EL (cell line): ENCODE measurements around the gene DYRK2.

ENCODE experiments used
- DNase-seq: peaks from one replicate; pipeline ENCODE4 v3.0.0-alpha.2; 2016

DYRK2 gene

GRCh38 chr12:67646775-67647174 is 1.8 kb upstream of the DYRK2 start:
- DNase-seq = no peak

GRCh38 chr12:67647181-67647798 is 1.3 kb upstream of the DYRK2 start:
- DNase-seq = no peak

DNA sequence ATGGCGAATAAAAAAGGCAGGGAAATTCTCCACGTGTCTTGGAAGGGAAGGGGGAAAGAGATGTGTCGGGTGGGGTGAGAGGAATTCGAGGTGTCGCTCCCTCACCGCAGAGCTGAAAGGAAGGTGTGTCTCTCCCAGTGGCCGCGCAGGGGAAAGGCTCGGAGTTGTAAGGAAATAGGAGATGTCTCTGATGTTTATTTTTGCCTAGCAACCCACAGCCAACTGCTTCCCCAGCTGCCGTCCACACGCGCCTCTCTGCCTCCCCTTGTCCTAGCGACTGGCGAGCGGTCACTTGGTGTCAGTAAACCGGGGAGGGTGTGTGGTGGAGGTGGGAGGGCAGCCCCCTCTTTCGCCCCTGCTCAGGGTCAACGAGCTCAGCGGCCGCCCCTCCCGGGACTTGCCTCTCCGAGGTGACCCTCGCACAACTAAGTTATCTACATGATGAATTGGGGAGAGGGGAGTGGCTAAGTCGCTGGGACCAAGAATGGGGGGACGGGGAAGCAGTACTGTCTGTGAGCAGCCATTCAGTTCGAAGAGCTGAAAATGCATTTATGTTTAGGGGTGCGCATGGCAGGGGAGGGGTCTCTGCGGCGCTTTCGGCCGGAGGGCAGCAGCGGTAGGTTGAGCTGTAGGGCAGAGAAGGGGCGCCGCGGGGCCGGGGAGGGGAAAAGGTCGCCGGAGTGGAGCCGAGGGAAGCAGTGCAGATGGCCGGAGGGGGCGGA is 585 bp upstream of the DYRK2 start:
- DNase-seq = peak; percentile 86

GRCh38 chr12:67649261-67649569 is 670 bp downstream of the DYRK2 start:
- DNase-seq = peak; percentile 23

- DNase-seq = peak; percentile 21
Measured at GRCh38 chr12:67649570-67650387, 1.2 kb downstream of the DYRK2 start.

DNA sequence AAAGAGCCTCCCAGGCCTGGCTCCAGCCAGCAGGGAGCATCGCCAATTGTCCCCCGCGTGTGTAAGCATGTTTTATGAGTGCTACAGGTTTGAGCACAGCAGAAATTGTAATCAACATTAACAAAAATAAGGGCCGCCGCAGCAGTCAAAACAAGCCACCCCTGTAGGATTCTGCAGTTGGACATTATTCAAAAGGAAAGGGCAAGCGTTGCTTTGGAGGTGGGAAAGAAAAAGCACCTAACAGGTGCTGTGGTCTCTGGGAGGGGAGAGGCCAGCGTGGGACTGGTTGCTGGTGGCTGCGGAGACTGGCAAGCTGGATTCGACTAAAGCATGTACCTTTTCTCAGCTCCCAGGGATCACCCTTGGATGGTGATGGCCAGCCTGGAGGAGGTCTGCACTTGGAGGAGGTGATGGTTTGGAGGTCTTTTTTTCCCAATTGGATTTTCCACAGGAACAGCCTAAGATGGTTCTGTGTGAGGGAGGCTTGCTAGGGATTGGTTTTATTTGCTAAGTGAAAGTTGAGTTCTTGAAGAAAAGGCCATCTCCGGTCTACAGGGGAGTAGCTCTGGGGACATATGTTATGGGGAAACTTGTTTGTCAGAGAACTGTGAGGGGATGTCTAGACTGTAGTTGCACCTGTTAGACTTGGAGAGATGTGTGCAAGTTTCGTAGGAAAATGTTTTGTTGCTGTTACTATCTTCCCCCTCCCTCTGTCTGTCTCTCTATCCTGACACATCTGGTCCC is 2.0 kb downstream of the DYRK2 start:
- no peak for DNase-seq

DNA sequence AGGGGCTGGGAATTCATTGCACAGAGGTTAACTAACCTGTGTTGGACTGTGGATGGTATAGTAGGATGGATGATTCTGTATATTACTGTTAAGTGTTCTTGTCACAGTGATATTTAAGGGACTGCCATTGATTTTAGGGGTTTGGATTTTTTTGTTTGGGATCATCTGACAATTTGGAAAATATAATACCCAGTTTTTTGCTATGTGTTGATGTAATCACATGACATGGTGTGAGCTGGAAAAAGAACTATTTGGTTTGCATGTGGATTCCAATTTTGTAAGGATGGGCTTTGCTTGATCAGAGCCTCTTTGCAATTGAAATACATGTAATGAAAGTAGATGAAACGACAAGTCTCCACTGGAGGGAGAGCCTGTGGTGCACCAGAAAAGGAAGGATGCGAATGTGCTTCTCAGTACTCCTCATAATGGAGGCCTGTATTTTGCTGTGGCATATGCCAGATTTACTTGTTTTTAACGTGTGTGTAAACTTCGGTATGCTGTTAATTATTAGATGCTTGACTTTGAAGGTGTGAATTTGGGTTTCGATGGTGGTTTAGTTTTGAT is 2.7 kb downstream of the DYRK2 start:
- DNase-seq = peak; percentile 53

- DNase-seq = no peak
Measured at GRCh38 chr12:67655829-67656228, 7.3 kb downstream of the DYRK2 start.

- no peak for DNase-seq
Measured at GRCh38 chr12:67656251-67656650, 7.7 kb downstream of the DYRK2 start.

DNA sequence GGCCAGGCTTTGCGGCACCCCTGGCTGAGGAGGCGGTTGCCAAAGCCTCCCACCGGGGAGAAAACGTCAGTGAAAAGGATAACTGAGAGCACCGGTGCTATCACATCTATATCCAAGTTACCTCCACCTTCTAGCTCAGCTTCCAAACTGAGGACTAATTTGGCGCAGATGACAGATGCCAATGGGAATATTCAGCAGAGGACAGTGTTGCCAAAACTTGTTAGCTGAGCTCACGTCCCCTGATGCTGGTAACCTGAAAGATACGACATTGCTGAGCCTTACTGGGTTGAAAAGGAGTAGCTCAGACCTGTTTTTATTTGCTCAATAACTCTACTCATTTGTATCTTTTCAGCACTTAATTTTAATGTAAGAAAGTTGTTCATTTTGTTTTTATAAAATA is 9.9 kb downstream of the DYRK2 start:
- no peak for DNase-seq

- DNase-seq = no peak
Measured at GRCh38 chr12:67659292-67659691, 10.7 kb downstream of the DYRK2 start.

DNA sequence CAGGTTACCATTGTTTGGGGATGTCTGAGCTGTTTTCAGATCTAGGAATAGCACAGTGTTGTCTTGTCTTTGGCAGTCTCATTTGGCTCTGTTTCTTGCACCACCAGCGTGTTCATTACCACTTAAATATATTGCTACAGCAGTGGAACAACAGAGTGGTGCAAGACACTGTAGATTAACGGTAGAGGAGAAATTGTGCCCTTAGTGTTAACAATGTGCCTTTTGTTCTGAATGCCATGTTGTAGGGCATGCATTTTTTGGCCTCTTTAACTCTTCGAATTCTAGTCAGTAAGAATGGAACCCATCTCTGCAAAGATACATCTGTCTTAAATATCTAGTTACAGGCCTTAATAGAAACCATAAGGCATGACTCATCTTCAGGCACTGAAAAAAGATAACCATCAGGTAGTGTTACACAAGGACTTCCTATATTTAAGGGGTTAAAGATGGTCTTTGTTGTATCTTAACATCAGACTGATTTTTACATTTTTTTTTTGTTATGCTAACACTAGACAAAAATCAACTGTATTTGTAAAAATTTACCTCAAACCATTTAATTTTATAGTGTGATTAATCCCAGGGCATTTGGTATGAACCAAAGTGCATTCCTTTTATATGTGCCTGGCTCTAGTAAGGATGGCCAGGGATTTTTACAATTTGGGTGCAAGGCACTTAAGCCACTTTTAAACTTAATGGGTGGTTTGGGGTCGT is 12.9 kb downstream of the DYRK2 start:
- DNase-seq = peak; percentile 85

DNA sequence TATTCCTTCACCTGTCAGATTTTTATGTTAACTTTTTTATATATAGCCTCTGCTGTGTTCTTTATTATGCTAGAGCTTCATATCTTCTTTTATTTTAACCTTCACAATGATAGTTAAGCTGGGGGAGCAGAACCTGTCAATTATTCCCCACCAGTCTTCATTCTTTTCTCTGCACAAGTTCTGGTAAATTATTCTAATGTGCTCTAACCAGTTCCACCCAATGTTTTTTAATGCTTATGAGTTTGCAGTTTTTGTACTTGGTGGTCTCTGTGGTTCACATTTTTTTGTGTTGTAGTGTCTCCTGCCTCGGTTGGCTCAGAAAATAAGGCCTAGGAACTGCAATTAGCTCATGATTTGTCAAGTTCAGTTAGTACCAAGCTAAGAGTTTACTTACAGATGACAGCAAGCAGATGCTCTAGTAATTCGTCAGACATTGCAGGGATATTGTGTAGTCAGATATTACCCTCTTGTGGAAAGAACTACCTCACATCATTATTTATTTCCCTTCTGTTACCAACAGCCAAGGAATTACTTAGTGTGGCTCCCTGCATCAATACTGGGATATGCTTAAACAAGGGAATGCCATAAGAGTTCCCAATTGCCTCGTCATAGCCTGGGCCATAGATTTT is 14.5 kb downstream of the DYRK2 start:
- peak; percentile 91 for DNase-seq

GRCh38 chr12:67664171-67664570 is 15.6 kb downstream of the DYRK2 start:
- DNase-seq = no peak

DNA sequence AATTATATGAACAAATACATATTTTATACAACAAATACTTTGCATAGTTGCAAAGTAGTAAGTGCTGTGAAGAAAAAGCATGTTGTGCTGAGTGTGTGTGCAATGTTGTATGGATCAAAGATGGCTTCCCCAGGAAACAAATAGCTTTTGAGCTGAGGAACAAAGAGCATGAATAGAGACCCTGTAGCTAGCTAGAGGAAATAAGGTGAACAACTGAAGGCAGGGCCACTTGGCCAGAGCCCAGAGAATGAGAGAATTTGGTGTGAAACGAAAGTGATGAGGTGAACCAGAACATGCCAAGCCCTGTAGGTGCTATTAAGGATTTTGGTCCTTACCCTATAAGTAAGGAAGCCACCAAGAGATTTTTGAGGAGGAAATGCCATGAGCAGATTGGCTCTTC is 17.1 kb downstream of the DYRK2 start:
- no peak for DNase-seq

DNA sequence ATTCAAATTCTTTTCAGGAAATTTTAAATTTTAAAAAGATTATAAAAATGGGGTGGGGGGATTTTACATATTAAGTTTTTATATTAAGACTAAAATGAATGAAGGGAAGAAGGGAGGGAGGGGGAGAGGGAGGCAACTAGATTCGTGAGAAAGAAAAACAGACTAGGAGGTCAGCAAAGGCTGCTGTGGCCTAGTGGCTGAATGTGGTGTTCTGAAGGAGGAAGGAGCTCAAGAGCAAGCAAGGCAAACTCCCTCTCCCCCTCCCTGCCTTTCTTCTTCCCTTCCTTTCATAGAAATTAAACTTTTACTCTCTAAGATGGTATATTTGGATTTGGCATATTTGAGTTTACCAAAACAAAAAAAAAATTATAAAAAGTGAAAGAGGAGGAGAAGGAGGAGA is 18.1 kb downstream of the DYRK2 start:
- DNase-seq = no peak

GRCh38 chr12:67667276-67668073 is 18.9 kb downstream of the DYRK2 start:
- DNase-seq = no peak

DNA sequence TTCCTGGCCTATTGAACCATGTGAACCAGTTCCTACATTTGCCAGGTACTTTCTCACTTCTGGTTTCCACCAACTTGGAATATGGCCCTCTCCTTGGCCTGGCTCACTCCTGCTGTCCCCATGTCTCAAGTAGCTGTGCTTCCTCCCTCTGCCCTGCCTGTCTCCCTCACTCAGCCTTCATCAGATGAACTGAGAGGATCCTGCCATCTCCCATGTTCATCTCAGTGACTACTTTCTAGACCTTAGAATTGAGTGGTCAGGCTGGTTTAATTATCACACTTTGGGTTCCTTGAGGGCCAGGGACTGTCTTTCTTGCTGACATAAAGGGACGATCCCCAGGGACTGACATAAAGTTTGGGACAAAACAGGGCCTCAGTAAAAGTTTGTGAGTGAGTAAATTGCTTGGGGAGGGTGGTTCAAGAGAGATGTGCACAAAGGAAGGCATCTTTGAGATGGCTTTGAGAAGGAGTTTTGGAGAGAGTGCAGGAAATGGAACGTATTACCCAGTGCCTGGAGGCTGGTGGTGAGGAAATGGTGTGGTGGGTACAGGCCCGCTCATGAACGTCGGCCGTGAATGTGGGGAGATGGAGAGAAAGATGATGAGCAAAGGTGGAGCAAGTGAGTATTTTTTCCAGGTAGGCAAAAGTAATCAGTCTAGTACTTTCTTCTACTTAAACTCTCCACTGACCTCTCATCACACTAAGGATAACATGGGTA is 20.8 kb downstream of the DYRK2 start:
- DNase-seq = no peak

- peak; percentile 82 for DNase-seq
Measured at GRCh38 chr12:67669934-67670631, 21.5 kb downstream of the DYRK2 start.

GRCh38 chr12:67671419-67671818 is 22.9 kb downstream of the DYRK2 start:
- peak; percentile 83 for DNase-seq
